GM12891 (cell line): ENCODE data around the gene BAG5.
A peak's percentile ranks its signal among the peaks of the same experiment; 100 is the strongest.
"Not testable (repeated sequence)": the region's sequence is repeated elsewhere in the genome, so short reads cannot be mapped to it uniquely, and the experiment has no call there.

Experiments
- DNase-seq: peaks from one replicate; pipeline ENCODE4 v3.0.0; 2011; ENCODE audit warnings: low spot score; ENCODE audit not compliant: insufficient read length
- FAIRE-seq: peaks from 2 replicates; lab custom pipeline; 2011; peaks lifted over from hg19 to GRCh38; lab: Jason Lieb, UNC
- PAX5 ChIP-seq: IDR thresholded peaks from 2 replicates; pipeline ENCODE4 v1.6.1; 2011; ENCODE audit warnings: low read length, moderate library complexity, mild to moderate bottlenecking; ENCODE audit not compliant: insufficient read depth, severe bottlenecking
- POLR2A ChIP-seq: IDR thresholded peaks from 2 replicates; pipeline ENCODE4 v1.6.1; 2011; ENCODE audit warnings: low read depth, low read length, control low read depth
- POLR2AphosphoS5 ChIP-seq: IDR thresholded peaks from 2 replicates; pipeline ENCODE4 v1.6.1; 2011; ENCODE audit warnings: low read depth, low read length, control low read depth
- POU2F2 ChIP-seq: IDR thresholded peaks from 2 replicates; pipeline ENCODE4 v1.6.1; 2011; ENCODE audit warnings: low read depth, mild to moderate bottlenecking, control low read depth, low read length, moderate library complexity
- SPI1 ChIP-seq: IDR thresholded peaks from 2 replicates; pipeline ENCODE4 v1.6.1; 2011; ENCODE audit warnings: low read depth, low read length, control low read depth
- TAF1 ChIP-seq: IDR thresholded peaks from 2 replicates; pipeline ENCODE4 v1.6.1; 2011; ENCODE audit warnings: low read depth, low read length, control low read depth

The BAG5 gene

DNA sequence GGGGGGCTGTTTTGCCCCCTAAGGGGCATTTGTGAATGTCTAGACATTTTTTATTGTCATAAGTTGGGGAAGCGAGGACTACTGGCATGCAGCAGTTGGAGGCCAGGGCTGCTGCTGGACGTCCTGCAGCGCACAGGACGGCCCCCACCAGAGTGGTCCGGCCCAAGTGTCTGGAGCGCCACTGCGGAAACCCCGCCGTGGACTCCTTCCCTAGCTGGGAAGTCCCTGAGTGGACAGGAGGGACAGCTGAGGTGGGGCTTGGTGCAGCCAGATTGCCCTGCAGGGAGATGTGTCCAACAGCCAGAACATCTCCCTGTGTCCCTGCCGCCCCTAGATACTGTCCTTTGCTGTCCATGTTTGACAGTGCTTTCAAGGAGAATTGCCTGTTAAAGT is 45.3 kb downstream of the BAG5 start:
- no peak for FAIRE-seq
- DNase-seq = no peak
- TF ChIP-seq POLR2AphosphoS5 (no peak), SPI1 (no peak), TAF1 (no peak), POLR2A (no peak), POU2F2 (no peak), PAX5 (no peak)

DNA sequence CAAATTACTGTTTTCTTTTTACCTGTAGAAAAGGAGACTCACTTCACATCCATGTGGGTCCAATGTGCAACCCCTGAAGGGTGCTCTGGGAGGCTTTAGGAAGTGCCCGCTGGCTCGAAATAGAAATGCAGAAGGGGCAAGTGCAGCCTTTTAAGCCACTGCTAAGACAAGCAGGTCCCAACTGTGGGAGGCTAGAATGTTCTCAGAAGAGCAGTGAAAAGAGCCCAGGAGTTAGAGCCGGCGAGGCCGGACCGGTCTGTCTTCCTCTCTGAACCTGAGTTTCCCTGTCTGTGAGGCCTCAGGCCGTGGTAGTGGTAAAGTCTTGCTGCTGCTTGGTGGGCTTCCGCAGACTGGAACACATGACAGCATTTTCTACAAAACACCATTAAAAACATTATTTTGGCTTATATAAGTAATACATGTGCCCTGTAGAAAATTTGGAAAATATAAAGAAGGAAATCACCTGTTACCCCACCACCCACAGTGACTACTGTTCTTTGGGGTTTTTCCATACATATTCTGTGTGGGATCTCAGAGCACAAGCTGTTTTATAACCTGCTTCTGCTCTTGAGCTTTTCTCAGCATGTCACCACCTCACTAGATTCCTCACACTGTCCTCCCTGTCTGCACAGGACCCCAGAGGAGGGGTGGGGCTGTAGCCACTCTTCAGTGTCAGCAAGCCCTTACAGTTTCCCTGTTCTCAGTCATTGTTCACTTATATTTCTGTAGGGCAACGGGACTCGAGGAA is 45.9 kb downstream of the BAG5 start:
- FAIRE-seq (no peak), DNase-seq (no peak)
- TF ChIP-seq SPI1 = no peak
- no peak for TF ChIP-seq TAF1
- no peak for TF ChIP-seq POU2F2
- no peak for TF ChIP-seq POLR2A
- TF ChIP-seq POLR2AphosphoS5 = no peak
- no peak for TF ChIP-seq PAX5

GRCh38 chr14:103514596-103515421 is 47.6 kb downstream of the BAG5 start:
- DNase-seq = no peak
- 0 out of 2 replicates have a peak, but pooled peaks have one; percentile 13 for TF ChIP-seq POU2F2
- TF ChIP-seq SPI1 = no peak
- TF ChIP-seq POLR2A = 0 out of 2 replicates have a peak, but pooled peaks have one; percentile 31
- no peak for FAIRE-seq

GRCh38 chr14:103512701-103513611 is 49.5 kb downstream of the BAG5 start:
- no peak for FAIRE-seq
- DNase-seq = no peak
- no peak for TF ChIP-seq TAF1
- TF ChIP-seq SPI1 = no peak
- 0 out of 2 replicates have a peak, but pooled peaks have one; percentile 16 for TF ChIP-seq POLR2A

GRCh38 chr14:103512180-103512579 is 50.3 kb downstream of the BAG5 start:
- FAIRE-seq = not testable (repeated sequence)

GRCh38 chr14:103510724-103511693 is 51.4 kb downstream of the BAG5 start:
- FAIRE-seq (no peak), DNase-seq (no peak)
- TF ChIP-seq SPI1 = no peak
- no peak for TF ChIP-seq POU2F2
- TF ChIP-seq PAX5 = no peak
- TF ChIP-seq POLR2A = no peak
- no peak for TF ChIP-seq POLR2AphosphoS5
- TF ChIP-seq TAF1 = no peak

More at GRCh38 chr14:103512180-103512579, 50.3 kb downstream of the BAG5 start:
- DNase-seq = not testable (repeated sequence)

GRCh38 chr14:103509864-103510723 is 52.4 kb downstream of the BAG5 start:
- FAIRE-seq = peak; percentile 43
- TF ChIP-seq SPI1 (no peak), POU2F2 (no peak), POLR2AphosphoS5 (no peak), PAX5 (no peak), TAF1 (no peak), POLR2A (no peak)
- no peak for DNase-seq
